ENCODE results near the gene KIAA0232.

DNA sequence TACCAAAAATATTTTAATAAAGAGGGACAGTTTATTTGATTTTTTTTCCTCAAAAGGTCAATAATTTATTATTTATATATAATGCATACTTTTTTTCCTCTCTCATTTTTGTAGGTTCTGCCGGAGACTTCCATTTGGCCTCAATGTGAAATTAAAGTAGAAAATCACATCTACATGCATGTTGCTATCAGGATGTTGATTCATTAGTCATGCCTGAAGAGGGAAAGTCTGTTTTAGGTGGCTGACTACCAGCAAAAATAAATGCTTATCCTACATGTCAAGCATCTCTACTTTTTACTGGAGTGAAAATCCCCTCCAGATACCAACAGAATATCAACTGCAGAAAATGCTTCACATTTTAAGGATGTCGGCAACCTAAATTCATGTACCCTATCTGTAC is 41.5 kb downstream of the KIAA0232 start:
- TF ChIP-seq, protein P1, sequence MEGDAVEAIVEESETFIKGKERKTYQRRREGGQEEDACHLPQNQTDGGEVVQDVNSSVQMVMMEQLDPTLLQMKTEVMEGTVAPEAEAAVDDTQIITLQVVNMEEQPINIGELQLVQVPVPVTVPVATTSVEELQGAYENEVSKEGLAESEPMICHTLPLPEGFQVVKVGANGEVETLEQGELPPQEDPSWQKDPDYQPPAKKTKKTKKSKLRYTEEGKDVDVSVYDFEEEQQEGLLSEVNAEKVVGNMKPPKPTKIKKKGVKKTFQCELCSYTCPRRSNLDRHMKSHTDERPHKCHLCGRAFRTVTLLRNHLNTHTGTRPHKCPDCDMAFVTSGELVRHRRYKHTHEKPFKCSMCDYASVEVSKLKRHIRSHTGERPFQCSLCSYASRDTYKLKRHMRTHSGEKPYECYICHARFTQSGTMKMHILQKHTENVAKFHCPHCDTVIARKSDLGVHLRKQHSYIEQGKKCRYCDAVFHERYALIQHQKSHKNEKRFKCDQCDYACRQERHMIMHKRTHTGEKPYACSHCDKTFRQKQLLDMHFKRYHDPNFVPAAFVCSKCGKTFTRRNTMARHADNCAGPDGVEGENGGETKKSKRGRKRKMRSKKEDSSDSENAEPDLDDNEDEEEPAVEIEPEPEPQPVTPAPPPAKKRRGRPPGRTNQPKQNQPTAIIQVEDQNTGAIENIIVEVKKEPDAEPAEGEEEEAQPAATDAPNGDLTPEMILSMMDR (conservative IDR thresholded peaks at IDR 0.05 in 1 of 2, IDR thresholded peaks at IDR 0.05 in 1 of 2; ENCODE audit: extremely low read depth in 1 of 2, insufficient read depth in 1 of 2, low read depth in 1 of 2, low read length in 2 of 2), result no peak
- TF ChIP-seq EZH2 (IDR thresholded peaks at IDR 0.05; ENCODE audit: borderline replicate concordance, low read length), result no peak

All from mammary epithelial cell (primary cell).